ENCODE data around the gene TMEM121.
"Not testable (repeated sequence)": the region's sequence is repeated elsewhere in the genome, so short reads cannot be mapped to it uniquely, and the experiment has no call there.

GRCh38 chr14:105567164-105568103, 41.1 kb downstream of the TMEM121 start:
- TF ChIP-seq EZH2 (IDR thresholded peaks at IDR 0.05; ENCODE audit: borderline replicate concordance, insufficient read depth, low read depth, low read length, poor library complexity, severe bottlenecking); CTCF (IDR thresholded peaks at IDR 0.05): not testable (repeated sequence)
